ENCODE measurements around the gene PIEZO1. TPM values are rescaled to one million over a fixed set of nuclear protein-coding genes. Genes with fewer than 3 reads are reported as not detected.

Gene PIEZO1
- total and polyA plus RNA-seq, 2 donors (not counting 3 experiments of a cell fraction or from before 2014, with no cell fraction given) = 298 to 322 TPM

- Histone ChIP-seq H3K9me3 (replicated peaks; ENCODE audit: control insufficient read depth, insufficient read depth, low read length) (no peaks in the 10 kb centered on the region), H3K79me2 (ENCODE audit: control insufficient read depth, insufficient read depth, low read length) (no peaks in the 10 kb centered on the region), H3K4me1 (ENCODE audit: control insufficient read depth, extremely low read depth, insufficient read depth, low read length) (no peaks in the 10 kb centered on the region), H3K36me3 (ENCODE audit: control insufficient read depth in 2 of 2, extremely low read depth in 1 of 2, insufficient read depth in 2 of 2, low read length in 2 of 2) (no peaks in the 10 kb centered on the region), H3K27ac (ENCODE audit: insufficient read depth, low read depth, low read length) (no peak overlapping the region), H4K20me1 (replicated peaks; ENCODE audit: control insufficient read depth, extremely low read depth, insufficient read depth, low read length) (no peaks in the 10 kb centered on the region), H2AFZ (ENCODE audit: low read depth, low read length) (no peak overlapping the region), H3K4me2 (ENCODE audit: insufficient read depth, low read length) (no peak overlapping the region), H3K9ac (replicated peaks; ENCODE audit: extremely low read depth, insufficient read depth, low read length) (no peak overlapping the region), H3K9me1 (replicated peaks; ENCODE audit: control insufficient read depth, extremely low read depth, insufficient read depth, low read length) (no peaks in the 10 kb centered on the region), H3K27me3 (ENCODE audit: control insufficient read depth in 2 of 2, insufficient read depth in 2 of 2, low read length in 2 of 2) (peaks cover 0 to 4% of the 10 kb centered on the region in 2 experiments), H3K4me3 (replicated peaks in 1 of 3; ENCODE audit: insufficient read depth in 1 of 3, low read depth in 1 of 3, low read length in 3 of 3) (no peak overlapping the region)
- ChIA-PET POLR2A (no interaction called here), CTCF (interaction anchor here (0.7 to 3.4 kb wide), 4 partner anchors 8 to 55 kb away, joined by 3 to 23 read pairs (median 4); no protein-coding TSS in a partner anchor)
- dilution Hi-C loops (cut with MboI; ENCODE audit: extremely low pct_ligation_motif_present, low sequenced_read_pairs) (no loop called here), intact Hi-C loops (cut with micrococcal nuclease) (no loop called here)
- FAIRE-seq (no peak), DNase-seq (ENCODE audit: low read depth, low spot score) (no peak)
- TF ChIP-seq GATA2 (IDR thresholded peaks at IDR 0.05; ENCODE audit: insufficient read depth, insufficient read length, low read depth, low read length) (no peak), POLR2AphosphoS5 (IDR thresholded peaks at IDR 0.05; ENCODE audit: insufficient read depth, low read depth, low read length) (no peak), POLR2A (IDR thresholded peaks at IDR 0.05; ENCODE audit: low read depth, low read length) (no peak), EZH2 (IDR thresholded peaks at IDR 0.05; ENCODE audit: borderline replicate concordance, low read depth, low read length, severe bottlenecking) (no peak), MYC (IDR thresholded peaks at IDR 0.05; ENCODE audit: low read depth, low read length) (no peak), MAX (IDR thresholded peaks at IDR 0.05; ENCODE audit: insufficient read depth, insufficient read length) (no peak), JUN (IDR thresholded peaks at IDR 0.05; ENCODE audit: borderline replicate concordance, insufficient read depth, insufficient read length, low read depth) (no peak), CTCF (IDR thresholded peaks at IDR 0.05; ENCODE audit: extremely low read depth in 1 of 2, insufficient read depth in 1 of 2, low read depth in 1 of 2, low read length in 2 of 2) (no peak), FOS (IDR thresholded peaks at IDR 0.05; ENCODE audit: borderline replicate concordance, insufficient read depth, low read length) (no peak)
- no TSS peak for BruUV-seq (replicated peaks)
Measured at GRCh38 chr16:88792078-88792550, 7.1 kb upstream of the PIEZO1 start.
